K562 (cell line): ENCODE measurements around the gene TM4SF20. TPM values are rescaled to one million over a fixed set of nuclear protein-coding genes. Genes with fewer than 3 reads are reported as not detected.
A peak's percentile ranks its signal among the peaks of the same experiment; 100 is the strongest.

Source experiments
- ATAC-seq: fragments of 200-7000 bp; cut with Tn5 transposase; 3 replicates; pipeline ENCODE4 v1.9.1; 2020; ENCODE audit warnings: moderate library complexity
- BruUV-seq: library from RNA; stranded (reverse); fragments of 400-500 nt; replicated peaks from 2 replicates; lab custom pipeline; 2021; lab: Mats Ljungman, UMichigan
- CTCF ChIA-PET: fragments of 300-600 bp; formaldehyde crosslinking; extraction: SDS; loops from one replicate; lab custom pipeline; 2021; ENCODE audit warnings: low intra/inter-chr PET ratio; lab: Yijun Ruan, JAX
- POLR2A ChIA-PET: fragments of 300-600, 350-650 bp; sonication (Branson Sonifier 250); formaldehyde crosslinking; extraction: SDS; loops from one replicate; lab custom pipeline; 2021; ENCODE audit warnings: antibody characterized with exemption, inconsistent platforms; lab: Yijun Ruan, JAX
- DNase-seq, 4 experiments: peaks; one replicate each; pipeline versions ENCODE4 v3.0.0 to v3.0.0-alpha.2; 2011 to 2018; ENCODE audit warnings: low spot score in 3 of 4, mixed read lengths in 3 of 4; ENCODE audit errors: extremely low read depth in 1 of 4
- FAIRE-seq: peaks from 2 replicates; lab custom pipeline; 2011; peaks lifted over from hg19 to GRCh38; lab: Jason Lieb, UNC
- H2AFZ ChIP-seq: 2 replicates; pipeline ENCODE4 v1.6.0; 2011; ENCODE audit warnings: low read depth, low read length, control low read depth, inconsistent platforms
- H3K27ac ChIP-seq: fragments of 200-600 bp; 3 replicates; pipeline ENCODE4 v1.8.0; 2011; ENCODE audit warnings: low read depth, mild to moderate bottlenecking, control low read depth, inconsistent platforms, low read length, moderate library complexity, mixed read lengths; ENCODE audit errors: extremely low read depth
- H3K27me3 ChIP-seq, 2 experiments: fragments of 300-600 bp in 1 of 2; 2 replicates in 1 of 2; 3 replicates in 1 of 2; pipeline versions ENCODE4 v1.6.0 to v1.8.0; 2011; ENCODE audit warnings: inconsistent platforms in 2 of 2, low read length in 2 of 2, mild to moderate bottlenecking in 1 of 2, mixed read lengths in 1 of 2, moderate library complexity in 1 of 2; ENCODE audit not compliant: control insufficient read depth in 2 of 2, insufficient read depth in 2 of 2
- H3K36me3 ChIP-seq: fragments of 300-600 bp; 3 replicates; pipeline ENCODE4 v1.8.0; 2011; ENCODE audit warnings: mild to moderate bottlenecking, low read length, inconsistent platforms; ENCODE audit not compliant: control insufficient read depth, insufficient read depth
- H3K4me1 ChIP-seq, 2 experiments: fragments of 200-600 bp in 1 of 2; replicated peaks in 1 of 2; 2 replicates in 1 of 2; 3 replicates in 1 of 2; pipeline versions ENCODE4 v1.5.1 to v1.8.0; 2011; ENCODE audit warnings: inconsistent platforms in 2 of 2, low read length in 2 of 2, mild to moderate bottlenecking in 1 of 2, mixed read lengths in 1 of 2, moderate library complexity in 1 of 2; ENCODE audit not compliant: control insufficient read depth in 2 of 2, insufficient read depth in 2 of 2
- H3K4me2 ChIP-seq: 2 replicates; pipeline ENCODE4 v1.6.1; 2011; ENCODE audit warnings: low read length, control low read depth, inconsistent platforms, mixed read lengths; ENCODE audit not compliant: insufficient read depth
- H3K4me3 ChIP-seq: fragments of 200-600 bp; sonication (generic), shearing (Covaris generic); 2 replicates; pipeline ENCODE4 v1.5.1; 2016; ENCODE audit warnings: control low read depth, inconsistent platforms
- H3K79me2 ChIP-seq: fragments of 200-600 bp; 3 replicates; pipeline ENCODE4 v1.8.0; 2011; ENCODE audit warnings: low read length, inconsistent platforms; ENCODE audit not compliant: control insufficient read depth, insufficient read depth
- H3K9ac ChIP-seq, 2 experiments: 2 replicates each; pipeline versions ENCODE4 v1.6.0 to v1.6.1; 2011; ENCODE audit warnings: low read depth in 2 of 2, low read length in 2 of 2, control low read depth in 1 of 2, inconsistent platforms in 1 of 2, mild to moderate bottlenecking in 1 of 2, mixed read lengths in 1 of 2; ENCODE audit not compliant: insufficient read depth in 1 of 2
- H3K9me1 ChIP-seq: one replicate; pipeline ENCODE4 v1.6.0; 2011; ENCODE audit warnings: inconsistent platforms, mild to moderate bottlenecking, low read length, moderate library complexity; ENCODE audit not compliant: control insufficient read depth, insufficient read depth
- H3K9me3 ChIP-seq: replicated peaks from 2 replicates; pipeline ENCODE4 v1.5.1; 2011; ENCODE audit warnings: low read depth, low read length, inconsistent platforms; ENCODE audit not compliant: control insufficient read depth, insufficient read depth
- H4K20me1 ChIP-seq: replicated peaks from 2 replicates; pipeline ENCODE4 v1.6.1; 2011; ENCODE audit warnings: low read length, inconsistent platforms, mixed read lengths; ENCODE audit not compliant: control insufficient read depth, insufficient read depth
- ARID1B ChIP-seq: fragments of 450-650 bp; IDR thresholded peaks from 2 replicates; pipeline ENCODE4 v1.6.1; 2016; ENCODE audit warnings: antibody characterized with exemption, mild to moderate bottlenecking, inconsistent platforms
- ARID3B ChIP-seq: fragments of 250-450 bp; sonication (Bioruptor Pico); IDR thresholded peaks from 2 replicates; pipeline ENCODE4 v1.4.0; 2020; ENCODE audit warnings: borderline replicate concordance
- ELF4 ChIP-seq: fragments of 450-650 bp; formaldehyde crosslinking; IDR thresholded peaks from 2 replicates; pipeline ENCODE4 v1.4.0; 2022; ENCODE audit warnings: missing genetic modification characterization
- HDGF ChIP-seq: fragments of 450-650 bp; IDR thresholded peaks from 2 replicates; pipeline ENCODE4 v1.6.1; 2016
- HNRNPH1 ChIP-seq: fragments of 200-400 bp; formaldehyde crosslinking; optimal IDR thresholded peaks from 2 replicates; pipeline ENCODE3; 2017; ENCODE audit warnings: low read depth, mild to moderate bottlenecking, low read length, moderate library complexity
- NR2C2 ChIP-seq, 2 experiments: fragments of 200-800 bp in 1 of 2; sonication (Bioruptor generic) in 1 of 2; sonication (generic) in 1 of 2; formaldehyde crosslinking in 1 of 2; IDR thresholded peaks; 2 replicates each; pipeline versions ENCODE4 v1.6.1 to v1.8.0; 2016 to 2022; ENCODE audit warnings: mild to moderate bottlenecking in 1 of 2, missing compliant biosample characterization in 1 of 2, missing genetic modification characterization in 1 of 2, missing genetic modification reagents in 1 of 2
- PCBP1 ChIP-seq: fragments of 200-400 bp; formaldehyde crosslinking; IDR thresholded peaks from 2 replicates; pipeline ENCODE4 v1.6.1; 2018; ENCODE audit warnings: mild to moderate bottlenecking, low read depth, low read length; ENCODE audit not compliant: poor library complexity, severe bottlenecking
- POLR2AphosphoS5 ChIP-seq: IDR thresholded peaks from 2 replicates; pipeline ENCODE4 v1.6.1; 2011; ENCODE audit warnings: mild to moderate bottlenecking, low read depth, low read length, moderate library complexity; ENCODE audit not compliant: control insufficient read depth, insufficient read depth
- POU5F1 ChIP-seq: fragments of 150-350 bp; IDR thresholded peaks from 2 replicates; pipeline ENCODE4 v1.6.1; 2014; ENCODE audit warnings: borderline replicate concordance, low read length, low read depth, mild to moderate bottlenecking; ENCODE audit not compliant: partially characterized antibody
- ZC3H11A ChIP-seq: IDR thresholded peaks from 2 replicates; pipeline ENCODE4 v1.6.1; 2012; ENCODE audit warnings: low read depth, low read length, improper control_type of control experiment
- ZNF143 ChIP-seq: sonication (generic); formaldehyde crosslinking; IDR thresholded peaks from 2 replicates; pipeline ENCODE4 v1.9.0; 2022; ENCODE audit warnings: mild to moderate bottlenecking, missing genetic modification reagents
- ZNF146 ChIP-seq: IDR thresholded peaks from one replicate; pipeline ENCODE4 v1.6.1; 2018; ENCODE audit warnings: missing compliant biosample characterization; ENCODE audit not compliant: unreplicated experiment
- ZNF511 ChIP-seq: sonication (generic); formaldehyde crosslinking; IDR thresholded peaks from 2 replicates; pipeline ENCODE4 v1.8.0; 2022; ENCODE audit warnings: mild to moderate bottlenecking, missing genetic modification reagents
- ZNF644 ChIP-seq: fragments of 200-800 bp; sonication (Bioruptor generic); IDR thresholded peaks from 2 replicates; pipeline ENCODE4 v1.6.1; 2016; ENCODE audit warnings: low read depth, missing genetic modification characterization, missing compliant biosample characterization
- WGBS: fragments of 100-300 bp; shearing (Covaris generic); methylation state at CpG from one replicate; pipeline ENCODE4 v1.1.6; 2016; ENCODE audit warnings: low coverage, mixed read lengths; ENCODE audit not compliant: insufficient coverage; ENCODE audit errors: missing lambda C conversion rate; 5-methylcytosine and 5-hydroxymethylcytosine counted together
- in situ Hi-C: fragments of 300-500 bp; cut with MboI; formaldehyde crosslinking; loops from 4 replicates; pipeline ENCODE4 v1.15.0; 2018; ENCODE audit warnings: inconsistent platforms, mixed read lengths
- intact Hi-C: fragments of 100-400 bp; cut with micrococcal nuclease; formaldehyde crosslinking; loops from 2 replicates; pipeline ENCODE4 v1.14.2; 2022
- polyA plus RNA-seq, 8 experiments: library from polyadenylated mRNA; depleted of rRNA in 4 of 8; stranded (reverse) in 5 of 8; unstranded in 3 of 8; fragments of >200 nt; fragmentation: Nextera tagmentation in 2 of 8; fragmentation: Illumina TruSeq in 1 of 8; extraction: Ambion mirVana in 2 of 8; extraction: Trizol in 1 of 8; gene quantifications; 2 replicates each; pipeline versions ENCODE4 v1.2.1 to v1.2.3, GENCODE V29; 2011 to 2014; ENCODE audit warnings: inconsistent platforms in 1 of 8, missing spikeins in 1 of 8
- total RNA-seq, 7 experiments: library from RNA; depleted of rRNA in 6 of 7; stranded (reverse); fragments of >200 nt in 6 of 7; fragmentation: Illumina TruSeq in 2 of 7; extraction: Trizol in 2 of 7; gene quantifications; 2 replicates each; pipeline versions ENCODE4 v1.2.1 to v1.2.3, GENCODE V29; 2011 to 2021; ENCODE audit warnings: low replicate concordance in 1 of 7

The TM4SF20 gene
- total and polyA plus RNA-seq, 9 of the 15 experiments (the other 6 are each of a cell fraction or from before 2014, with no cell fraction given): not detected

- H3K9ac ChIP-seq: no peak overlapping the region
- POLR2A ChIA-PET: no interaction called here
- H2AFZ ChIP-seq: no peak overlapping the region
- ATAC-seq: no peak
- TF ChIP-seq ZNF143 (CRISPR knock-in tag) (no peak), ZNF146 (CRISPR knock-in tag) (peak; percentile 59)
- no peak for DNase-seq
- H3K4me3 ChIP-seq: no peak overlapping the region
- H3K9me3 ChIP-seq: no peaks in the 10 kb centered on the region
- WGBS: 26% methylated on average over 2 of the region's 2 CpGs
- H3K36me3 ChIP-seq: no peaks in the 10 kb centered on the region
- in situ Hi-C loops: no loop called here
- H3K27ac ChIP-seq: no peak overlapping the region
- no peak overlapping the region for H3K4me2 ChIP-seq
- CTCF ChIA-PET: no interaction called here
- no peaks in the 10 kb centered on the region for H3K27me3 ChIP-seq
- BruUV-seq: no TSS peak
- FAIRE-seq: no peak
- intact Hi-C loops: no loop called here
- no peaks in the 10 kb centered on the region for H3K9me1 ChIP-seq
- H3K79me2 ChIP-seq: no peaks in the 10 kb centered on the region
- H3K4me1 ChIP-seq: peaks cover 0 to 7% of the 10 kb centered on the region in 2 experiments; a peak in 2 of 5 replicates
- no peaks in the 10 kb centered on the region for H4K20me1 ChIP-seq
Measured at GRCh38 chr2:227317834-227318233, 61.3 kb downstream of the TM4SF20 start.

GRCh38 chr2:227313310-227313709 lies 65.8 kb downstream of the TM4SF20 start:
- Histone ChIP-seq H3K79me2 (no peaks in the 10 kb centered on the region), H3K4me1 (no peaks in the 10 kb centered on the region), H3K9me1 (no peaks in the 10 kb centered on the region), H3K27ac (no peak overlapping the region), H3K27me3 (no peaks in the 10 kb centered on the region; a peak in 2 of 5 replicates), H3K4me2 (no peak overlapping the region), H4K20me1 (no peaks in the 10 kb centered on the region), H3K4me3 (no peak overlapping the region), H3K9ac (no peak overlapping the region), H3K36me3 (no peaks in the 10 kb centered on the region), H3K9me3 (no peaks in the 10 kb centered on the region), H2AFZ (no peak overlapping the region)
- intact Hi-C loops: no loop called here
- no TSS peak for BruUV-seq
- FAIRE-seq (no peak), ATAC-seq (no peak), DNase-seq (no peak)
- in situ Hi-C loops: no loop called here
- CTCF ChIA-PET: no interaction called here
- POLR2A ChIA-PET: no interaction called here
- WGBS: 0% methylated on average over 1 of the region's 1 CpG
- TF ChIP-seq ZNF644 (tag) (no peak), HDGF (no peak), NR2C2 (CRISPR knock-in tag; IDR thresholded peaks at IDR 0.05) (no peak), NR2C2 (tag; IDR thresholded peaks at IDR 0.05) (no peak), ELF4 (CRISPR knock-in tag) (no peak), PCBP1 (no peak), ZC3H11A (no peak), ARID1B (no peak), ZNF511 (no peak), HNRNPH1 (no peak), POU5F1 (no peak), ARID3B (no peak), POLR2AphosphoS5 (no peak)
